Left ventricle myocardium inferior (tissue), 1 donor: ENCODE measurements around the gene STK32A. TPM values are rescaled to one million over a fixed set of nuclear protein-coding genes. Genes with fewer than 3 reads are reported as not detected.

Source experiments
- DNase-seq: peaks from one replicate; pipeline ENCODE4 v3.0.0-alpha.2; 2020
- H3K27ac ChIP-seq: fragments of 200-600 bp; replicated peaks from 2 replicates; pipeline ENCODE4 v1.8.0; 2021
- H3K27me3 ChIP-seq: fragments of 200-600 bp; 2 replicates; pipeline ENCODE4 v1.8.0; 2021; ENCODE audit warnings: low read depth
- H3K36me3 ChIP-seq: fragments of 200-600 bp; 2 replicates; pipeline ENCODE4 v1.8.0; 2021
- H3K4me1 ChIP-seq: fragments of 200-600 bp; 2 replicates; pipeline ENCODE4 v1.8.0; 2021
- H3K4me3 ChIP-seq: fragments of 200-600 bp; 2 replicates; pipeline ENCODE4 v1.8.0; 2021; ENCODE audit warnings: mild to moderate bottlenecking, moderate library complexity
- H3K9me3 ChIP-seq: fragments of 200-600 bp; replicated peaks from 2 replicates; pipeline ENCODE4 v1.8.0; 2021
- CTCF ChIP-seq: fragments of 200-600 bp; IDR thresholded peaks from 2 replicates; pipeline ENCODE4 v1.8.0; 2021; ENCODE audit warnings: antibody characterized with exemption, mild to moderate bottlenecking, borderline replicate concordance
- intact Hi-C: fragments of 100-400 bp; cut with micrococcal nuclease; formaldehyde crosslinking; loops from one replicate; pipeline ENCODE4 v1.11.0; 2022
- total RNA-seq: library from RNA; stranded (reverse); fragmentation: NEBNext Ultra II Directional; extraction: Animal tissue kit (Norgen Biotek cat#: 25700); gene quantifications from one replicate; pipeline ENCODE4 v1.2.1, GENCODE V29; 2021
- donor health status: DM: no; HTN: yes; CAD: no; lungs with severe emphysema.

STK32A gene
- total RNA-seq, 1 donor from 2014 or later: 0.80 TPM

GRCh38 chr5:147216552-147217154 lies 18.2 kb upstream of the STK32A start:
- Histone ChIP-seq H3K27me3 (peaks cover 54% of the 10 kb centered on the region), H3K27ac (no peak overlapping the region), H3K9me3 (no peaks in the 10 kb centered on the region), H3K36me3 (no peaks in the 10 kb centered on the region), H3K4me3 (no peak overlapping the region), H3K4me1 (no peaks in the 10 kb centered on the region)
- no peak for TF ChIP-seq CTCF
- no peak for DNase-seq
- intact Hi-C loops: no loop called here

GRCh38 chr5:147223343-147223742 lies 11.5 kb upstream of the STK32A start:
- no peak for TF ChIP-seq CTCF

GRCh38 chr5:147223948-147224791 lies 10.7 kb upstream of the STK32A start:
- Histone ChIP-seq H3K27ac (no peak overlapping the region), H3K27me3 (peaks cover 43% of the 10 kb centered on the region), H3K36me3 (no peaks in the 10 kb centered on the region), H3K4me1 (no peaks in the 10 kb centered on the region), H3K4me3 (no peak overlapping the region), H3K9me3 (peaks cover 19% of the 10 kb centered on the region)
- intact Hi-C loops: loop anchor here (5.0 kb wide), 2 partner anchors 143 to 358 kb away; no protein-coding TSS in a partner anchor
- no peak for DNase-seq
- peak; percentile 74 for TF ChIP-seq CTCF

More at GRCh38 chr5:147223343-147223742, 11.5 kb upstream of the STK32A start:
- intact Hi-C loops: loop anchor here (5.0 kb wide), 2 partner anchors 144 to 359 kb away; no protein-coding TSS in a partner anchor
- DNase-seq: no peak
- Histone ChIP-seq H3K4me1 (no peaks in the 10 kb centered on the region), H3K36me3 (no peaks in the 10 kb centered on the region), H3K4me3 (no peak overlapping the region), H3K27me3 (peaks cover 51% of the 10 kb centered on the region), H3K27ac (no peak overlapping the region), H3K9me3 (peaks cover 10% of the 10 kb centered on the region)

- Histone ChIP-seq H3K9me3 (peaks cover 24% of the 10 kb centered on the region), H3K27ac (no peak overlapping the region), H3K4me3 (no peak overlapping the region), H3K27me3 (peaks cover 26% of the 10 kb centered on the region), H3K4me1 (no peaks in the 10 kb centered on the region), H3K36me3 (no peaks in the 10 kb centered on the region)
- DNase-seq: no peak
- no peak for TF ChIP-seq CTCF
- intact Hi-C loops: no loop called here
Observed at GRCh38 chr5:147225938-147226337, 8.9 kb upstream of the STK32A start.

GRCh38 chr5:147226512-147226911 lies 8.3 kb upstream of the STK32A start:
- no peak for TF ChIP-seq CTCF
- Histone ChIP-seq H3K4me1 (no peaks in the 10 kb centered on the region), H3K36me3 (no peaks in the 10 kb centered on the region), H3K9me3 (peaks cover 24% of the 10 kb centered on the region), H3K27me3 (peaks cover 26% of the 10 kb centered on the region), H3K27ac (no peak overlapping the region), H3K4me3 (no peak overlapping the region)
- intact Hi-C loops: no loop called here
- no peak for DNase-seq
